Fibroblast of the aortic adventitia (primary cell): ENCODE results near the gene MBNL2. TPM values are rescaled to one million over a fixed set of nuclear protein-coding genes. Genes with fewer than 3 reads are reported as not detected.

Source experiments
- DNase-seq: peaks from one replicate; pipeline ENCODE4 v3.0.0-alpha.2; 2010; ENCODE audit warnings: low read depth
- H3K4me3 ChIP-seq: 2 replicates; pipeline ENCODE4 v1.5.1; 2011; ENCODE audit warnings: low read depth, mild to moderate bottlenecking, control low read depth, low read length, moderate library complexity
- total RNA-seq: library from RNA; depleted of rRNA; stranded (reverse); fragments of >200 nt; gene quantifications from 2 replicates; pipeline ENCODE4 v1.2.3, GENCODE V29; 2012; ENCODE audit warnings: low replicate concordance
- TF ChIP-seq, protein P1 (sequence below): IDR thresholded peaks from 2 replicates; pipeline ENCODE4 v1.5.1; 2011; ENCODE audit warnings: mild to moderate bottlenecking, low read length, control low read depth, inconsistent platforms; ENCODE audit not compliant: insufficient read depth

Gene MBNL2
- total RNA-seq, 1 donor: 120 TPM

DNA sequence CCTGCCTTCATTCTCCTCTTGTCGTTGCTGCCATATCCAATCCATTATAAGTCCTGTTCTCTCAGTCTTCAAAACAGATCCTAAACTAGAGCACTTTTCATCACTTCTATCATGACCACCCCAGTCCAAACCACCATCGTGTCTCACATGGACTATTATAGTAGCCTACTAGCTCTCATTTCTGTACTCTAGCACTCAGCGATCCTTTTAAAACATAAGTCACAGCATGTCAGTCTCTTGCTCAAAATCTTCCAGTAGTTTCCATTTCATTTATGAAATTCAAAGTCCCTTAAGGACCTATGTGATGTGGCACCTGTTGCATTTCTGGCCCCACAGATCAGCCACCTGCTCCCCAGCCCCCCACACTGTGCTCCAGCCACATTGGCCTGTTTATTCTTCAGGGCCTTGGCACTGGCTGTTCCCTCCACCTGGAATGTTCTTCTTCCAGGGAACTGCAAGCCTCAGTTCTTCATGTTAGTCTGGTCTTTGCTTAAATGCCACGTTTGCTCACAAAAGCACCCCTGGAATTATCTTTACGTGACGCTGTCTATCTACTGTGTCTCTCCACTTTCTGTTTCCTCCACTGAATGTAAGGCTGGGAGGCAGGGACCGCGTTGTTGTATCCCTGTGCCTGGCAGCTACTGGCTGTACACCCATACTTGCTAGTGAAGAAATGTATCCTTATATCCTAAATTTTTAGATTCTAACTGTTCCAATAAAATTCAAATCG, 64.3 kb downstream of the MBNL2 start:
- no peak overlapping the region for H3K4me3 ChIP-seq
- TF ChIP-seq, protein P1, sequence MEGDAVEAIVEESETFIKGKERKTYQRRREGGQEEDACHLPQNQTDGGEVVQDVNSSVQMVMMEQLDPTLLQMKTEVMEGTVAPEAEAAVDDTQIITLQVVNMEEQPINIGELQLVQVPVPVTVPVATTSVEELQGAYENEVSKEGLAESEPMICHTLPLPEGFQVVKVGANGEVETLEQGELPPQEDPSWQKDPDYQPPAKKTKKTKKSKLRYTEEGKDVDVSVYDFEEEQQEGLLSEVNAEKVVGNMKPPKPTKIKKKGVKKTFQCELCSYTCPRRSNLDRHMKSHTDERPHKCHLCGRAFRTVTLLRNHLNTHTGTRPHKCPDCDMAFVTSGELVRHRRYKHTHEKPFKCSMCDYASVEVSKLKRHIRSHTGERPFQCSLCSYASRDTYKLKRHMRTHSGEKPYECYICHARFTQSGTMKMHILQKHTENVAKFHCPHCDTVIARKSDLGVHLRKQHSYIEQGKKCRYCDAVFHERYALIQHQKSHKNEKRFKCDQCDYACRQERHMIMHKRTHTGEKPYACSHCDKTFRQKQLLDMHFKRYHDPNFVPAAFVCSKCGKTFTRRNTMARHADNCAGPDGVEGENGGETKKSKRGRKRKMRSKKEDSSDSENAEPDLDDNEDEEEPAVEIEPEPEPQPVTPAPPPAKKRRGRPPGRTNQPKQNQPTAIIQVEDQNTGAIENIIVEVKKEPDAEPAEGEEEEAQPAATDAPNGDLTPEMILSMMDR: no peak
- no peak for DNase-seq

DNA sequence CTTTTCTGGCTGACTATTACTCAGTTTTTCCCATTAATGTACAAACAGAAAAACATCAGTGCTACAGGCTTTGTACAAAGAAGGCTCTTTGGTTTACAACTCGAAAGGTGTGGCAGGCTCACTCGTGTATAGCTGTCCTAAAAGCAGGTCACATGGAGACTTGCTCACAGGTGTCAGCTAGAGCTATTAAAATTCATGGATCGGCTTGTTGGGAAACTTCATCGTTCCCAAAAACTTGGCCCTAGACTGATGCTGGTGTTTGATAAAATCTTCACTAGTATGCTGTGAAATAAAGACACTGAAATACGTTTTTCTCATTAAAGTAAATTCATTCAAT, 64.9 kb downstream of the MBNL2 start:
- no peak for DNase-seq
- no peak overlapping the region for H3K4me3 ChIP-seq
- TF ChIP-seq, protein P1: no peak

DNA sequence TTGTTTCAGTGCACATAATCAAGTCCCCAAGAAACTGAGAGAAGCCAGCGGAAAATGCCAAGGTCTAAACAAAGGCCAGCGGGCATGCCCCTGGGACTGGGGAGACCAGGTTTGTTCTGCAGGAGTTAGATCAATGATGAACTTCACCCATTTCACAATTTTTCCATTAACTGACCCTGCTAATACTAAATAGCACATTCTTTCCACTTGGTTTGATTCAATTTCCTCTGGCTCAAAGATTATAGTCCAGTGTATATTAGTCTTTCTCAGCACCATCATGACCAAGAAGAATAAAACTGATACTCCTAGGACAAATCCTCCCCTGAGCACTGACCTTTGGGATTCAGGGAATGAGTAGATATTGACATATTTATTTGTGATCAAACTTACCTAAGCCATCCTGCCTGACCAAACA, 66.4 kb downstream of the MBNL2 start:
- no peak overlapping the region for H3K4me3 ChIP-seq
- DNase-seq: no peak
- TF ChIP-seq, protein P1: no peak

DNA sequence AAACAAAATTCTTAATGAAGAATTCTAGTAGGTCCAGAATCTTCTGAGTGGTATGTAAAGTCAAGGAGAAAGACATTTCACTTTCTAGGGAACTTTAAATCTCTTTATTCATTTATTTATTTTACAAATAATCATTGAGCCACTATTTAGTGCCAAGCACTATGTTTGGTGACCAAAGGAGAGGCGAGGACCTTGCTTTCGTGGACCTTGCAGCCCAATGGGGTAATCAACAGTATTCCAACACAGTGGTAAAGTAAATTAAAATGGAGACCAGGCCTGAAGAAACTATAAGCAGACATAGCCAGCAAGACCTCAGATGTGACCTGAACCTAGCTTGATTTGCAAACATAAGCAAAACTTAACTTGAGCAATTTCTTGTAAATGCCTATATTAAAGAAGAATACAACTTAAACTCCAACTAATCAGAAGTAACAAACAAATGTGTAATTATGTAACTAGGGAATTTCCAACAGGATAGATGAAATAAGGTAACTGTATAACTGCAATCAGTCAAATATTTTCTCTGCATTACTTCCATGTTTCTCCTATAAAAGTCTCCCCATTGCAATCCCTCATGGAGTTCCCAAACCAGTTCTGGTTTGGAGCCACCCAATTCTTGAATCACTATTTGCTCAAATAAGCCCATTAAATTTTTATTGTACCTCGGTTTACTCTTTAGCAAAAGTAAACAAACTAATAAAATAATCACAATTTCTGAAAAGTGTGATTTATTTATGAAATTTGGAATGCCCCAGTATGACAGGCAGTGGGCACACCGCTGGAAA, 67.6 kb downstream of the MBNL2 start:
- TF ChIP-seq, protein P1: no peak
- no peak overlapping the region for H3K4me3 ChIP-seq
- no peak for DNase-seq

DNA sequence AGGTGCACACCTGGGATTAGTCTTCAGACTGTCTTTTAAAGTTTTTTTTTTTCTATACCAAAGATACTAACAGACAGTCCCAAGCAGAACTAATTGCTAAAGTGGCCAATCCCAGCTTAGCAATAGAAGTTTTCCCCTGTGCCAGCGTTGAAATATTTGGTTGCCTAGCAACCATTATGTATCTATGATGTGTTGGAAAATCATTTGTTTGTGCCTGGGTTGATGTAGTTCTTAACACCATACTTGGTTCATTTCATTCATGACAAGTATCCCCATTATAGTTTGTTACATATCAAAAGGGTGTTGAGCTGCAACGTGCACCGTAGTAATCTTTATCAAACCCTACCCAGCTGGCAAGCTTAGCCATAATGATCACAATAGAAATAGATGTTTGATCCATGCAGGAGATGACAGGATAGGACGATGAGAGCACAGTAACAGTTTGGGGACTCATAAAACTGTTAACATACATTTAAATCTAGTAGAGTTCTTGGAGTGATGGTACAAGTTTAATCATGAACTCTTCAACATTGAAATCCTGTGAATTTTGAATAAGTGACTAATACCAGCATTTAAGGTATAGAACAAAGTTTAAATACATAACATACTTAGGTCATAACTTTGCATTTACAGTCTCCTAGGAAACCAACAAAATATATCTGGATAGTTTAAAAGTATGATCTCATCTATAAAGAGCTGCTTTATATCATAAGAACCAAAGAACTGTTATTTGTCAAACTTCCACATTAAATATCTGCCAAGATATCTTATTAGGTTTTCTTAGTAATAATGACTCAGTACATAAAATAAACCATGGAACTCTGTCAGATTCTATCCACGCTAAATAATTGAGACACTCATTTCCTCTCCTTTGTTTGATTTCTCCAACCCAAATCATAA, 73.4 kb downstream of the MBNL2 start:
- TF ChIP-seq, protein P1: no peak
- no peak overlapping the region for H3K4me3 ChIP-seq
- DNase-seq: peak; percentile 89

DNA sequence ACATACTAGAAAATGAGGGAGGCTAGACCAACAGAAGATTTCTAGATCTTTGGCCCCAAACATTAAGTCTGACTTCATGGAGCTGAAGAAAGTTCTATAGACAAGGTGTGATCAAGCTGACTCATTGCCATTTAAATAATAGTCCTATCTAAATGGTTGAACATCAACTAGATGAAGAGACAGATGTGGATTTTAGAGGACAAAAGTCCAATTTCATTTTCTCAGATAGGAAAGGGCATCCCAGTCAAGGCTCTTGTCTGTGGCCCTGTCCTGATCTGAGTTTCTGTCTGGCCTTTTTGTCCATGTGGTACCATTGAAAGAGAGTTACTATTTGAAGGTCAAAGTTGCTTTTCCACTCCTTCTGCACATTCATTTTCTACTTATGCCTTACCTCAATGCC, 74.6 kb downstream of the MBNL2 start:
- TF ChIP-seq, protein P1: no peak
- DNase-seq: no peak
- no peak overlapping the region for H3K4me3 ChIP-seq
